HG02938 (cell line): ENCODE results near the gene UBTD2.
A peak's percentile ranks its signal among the peaks of the same experiment; 100 is the strongest.
"Not testable (repeated sequence)": the region's sequence is repeated elsewhere in the genome, so short reads cannot be mapped to it uniquely, and the experiment has no call there.

Source experiments
- ATAC-seq: cut with Tn5 transposase; IDR thresholded peaks from one replicate; pipeline ENCODE4 v1.9.1; 2021; ENCODE audit warnings: mild to moderate bottlenecking, moderate library complexity; ENCODE audit not compliant: unreplicated experiment

The UBTD2 gene

GRCh38 chr5:172199446-172199845, 84.1 kb downstream of the UBTD2 start:
- no peak for ATAC-seq

GRCh38 chr5:172197775-172198174, 85.8 kb downstream of the UBTD2 start:
- not testable (repeated sequence) for ATAC-seq

- ATAC-seq: no peak
These were observed 88.4 kb downstream of the UBTD2 start for GRCh38 chr5:172194985-172195774.

- ATAC-seq: no peak
These were observed 89.7 kb downstream of the UBTD2 start, which contains the start of gene EFCAB9 for GRCh38 chr5:172193872-172194271. Gene EFCAB9, plus strand, starts transcription at chr5:172194172. Its CDS starts 1 bp downstream, at chr5:172194173.

GRCh38 chr5:172189693-172190296, 93.8 kb downstream of the UBTD2 start:
- ATAC-seq: no peak

GRCh38 chr5:172188893-172189692, 94.5 kb downstream of the UBTD2 start:
- no peak for ATAC-seq

GRCh38 chr5:172188033-172188892, 95.3 kb downstream of the UBTD2 start, which contains the start of gene STK10:
Gene STK10, minus strand, starts transcription at chr5:172188224. Its CDS starts 182 bp downstream, at chr5:172188042.
- ATAC-seq: peak; percentile 69

GRCh38 chr5:172187118-172188032, 96.2 kb downstream of the UBTD2 start:
- peak; percentile 21 for ATAC-seq

GRCh38 chr5:172186114-172186695, 97.4 kb downstream of the UBTD2 start:
- ATAC-seq: no peak

- ATAC-seq: no peak
These were observed 98.5 kb downstream of the UBTD2 start for GRCh38 chr5:172185096-172185461.

- no peak for ATAC-seq
These were observed 99.7 kb downstream of the UBTD2 start for GRCh38 chr5:172183881-172184280.

- no peak for ATAC-seq
These were observed 101.3 kb downstream of the UBTD2 start for GRCh38 chr5:172182291-172182690.

- no peak for ATAC-seq
These were observed 102.6 kb downstream of the UBTD2 start for GRCh38 chr5:172180936-172181335.

GRCh38 chr5:172178991-172179989, 104.3 kb downstream of the UBTD2 start:
- ATAC-seq: peak; percentile 24

GRCh38 chr5:172178301-172178987, 105.1 kb downstream of the UBTD2 start:
- ATAC-seq: no peak

- ATAC-seq: no peak
These were observed 106.4 kb downstream of the UBTD2 start for GRCh38 chr5:172177176-172177575.

- ATAC-seq: no peak
These were observed 108.3 kb downstream of the UBTD2 start for GRCh38 chr5:172175263-172175719.
